T-cell (primary cell): ENCODE measurements around the gene DARS1. TPM values are rescaled to one million over a fixed set of nuclear protein-coding genes. Genes with fewer than 3 reads are reported as not detected.
"Not testable (repeated sequence)": the region's sequence is repeated elsewhere in the genome, so short reads cannot be mapped to it uniquely, and the experiment has no call there.

Experiments used
- ATAC-seq, 4 experiments: fragments of 200-7000 bp in 3 of 4; fragments of 150-1000 bp in 1 of 4; cut with Tn5 transposase; replicated peaks in 1 of 4; 1 replicate in 3 of 4; 2 replicates in 1 of 4; pipeline ENCODE4 v1.10.0; 2021; ENCODE audit warnings: moderate library complexity in 3 of 4, mild to moderate bottlenecking in 2 of 4, moderate number of reproducible peaks in 1 of 4
- CTCF ChIA-PET, 2 donors: fragments of 300-600 bp; sonication (Branson Sonifier 250); formaldehyde crosslinking; loops; one replicate each; lab custom pipeline; 2022; ENCODE audit warnings: antibody characterized with exemption in 2 of 2; lab: Charles Lee
- POLR2A ChIA-PET, 2 donors: fragments of 300-600 bp; sonication (Branson Sonifier 250); formaldehyde crosslinking; loops; one replicate each; lab custom pipeline; 2022; ENCODE audit warnings: antibody characterized with exemption in 2 of 2; lab: Charles Lee
- DNase-seq, 35 experiments: peaks; one replicate each; pipeline versions ENCODE4 v3.0.0 to v3.0.0-alpha.2; 2013 to 2023
- H3K27ac ChIP-seq: one replicate; pipeline ENCODE4 v1.5.1; 2013; ENCODE audit warnings: low read length
- H3K27me3 ChIP-seq, 2 experiments: replicated peaks in 1 of 2; 1 replicate in 1 of 2; 2 replicates in 1 of 2; pipeline versions ENCODE4 v1.6.1 to v1.7.0; 2013; ENCODE audit warnings: low read length in 1 of 2, mixed read lengths in 1 of 2; ENCODE audit not compliant: control insufficient read depth in 2 of 2, insufficient read depth in 2 of 2; ENCODE audit errors: extremely low read depth in 1 of 2
- H3K36me3 ChIP-seq, 2 donors: 1 replicate in 1 of 2; 2 replicates in 1 of 2; pipeline versions ENCODE4 v1.6.1 to v1.7.0; 2013; ENCODE audit warnings: low read length in 1 of 2; ENCODE audit not compliant: control insufficient read depth in 2 of 2, insufficient read depth in 1 of 2; ENCODE audit errors: extremely low read depth in 1 of 2
- H3K4me1 ChIP-seq, 2 experiments: 1 replicate in 1 of 2; 2 replicates in 1 of 2; pipeline versions ENCODE4 v1.6.1 to v1.7.0; 2013; ENCODE audit warnings: low read length in 2 of 2, mixed read lengths in 1 of 2; ENCODE audit not compliant: insufficient read depth in 2 of 2, control insufficient read depth in 1 of 2; ENCODE audit errors: extremely low read depth in 1 of 2
- H3K4me3 ChIP-seq, 2 donors: 1 replicate in 1 of 2; 2 replicates in 1 of 2; pipeline versions ENCODE4 v1.5.1 to v1.7.0; 2013; ENCODE audit warnings: mild to moderate bottlenecking in 2 of 2, low read length in 1 of 2, moderate library complexity in 1 of 2; ENCODE audit not compliant: control insufficient read depth in 1 of 2; ENCODE audit errors: extremely low read depth in 1 of 2
- H3K9me3 ChIP-seq: 2 replicates; pipeline ENCODE4 v1.7.0; 2013
- H3K27ac Mint-ChIP-seq, 2 donors: one replicate each; pipeline ENCODE4 v1.8.0; 2020 to 2021; ENCODE audit warnings: mild to moderate bottlenecking in 2 of 2, mixed read lengths in 2 of 2
- H3K27me3 Mint-ChIP-seq, 2 donors: one replicate each; pipeline ENCODE4 v1.8.0; 2021 to 2022; ENCODE audit warnings: mixed read lengths in 2 of 2
- H3K36me3 Mint-ChIP-seq: one replicate; pipeline ENCODE4 v1.8.0; 2021; ENCODE audit warnings: mixed read lengths
- H3K4me1 Mint-ChIP-seq, 3 donors: one replicate each; pipeline ENCODE4 v1.8.0; 2020 to 2022; ENCODE audit warnings: mixed read lengths in 3 of 3, mild to moderate bottlenecking in 1 of 3
- H3K4me3 Mint-ChIP-seq, 3 donors: one replicate each; pipeline ENCODE4 v1.8.0; 2020 to 2022; ENCODE audit warnings: mild to moderate bottlenecking in 3 of 3, mixed read lengths in 3 of 3, moderate library complexity in 3 of 3
- H3K9me3 Mint-ChIP-seq, 3 donors: one replicate each; pipeline ENCODE4 v1.8.0; 2020 to 2022; ENCODE audit warnings: mixed read lengths in 3 of 3
- WGBS: methylation state at CpG from one replicate; pipeline ENCODE4 v1.1.5; 2013; ENCODE audit warnings: missing lambda C conversion rate; ENCODE audit not compliant: insufficient coverage; 5-methylcytosine and 5-hydroxymethylcytosine counted together
- total RNA-seq, 35 experiments: library from RNA in 6 of 35; stranded (reverse) in 6 of 35; fragments of 120-200 nt in 1 of 35; gene quantifications; one replicate each; pipeline versions ENCODE4 v1.2.1 to v1.2.4 and lab custom pipeline; 2013 to 2026

The DARS1 gene
- total RNA-seq, 5 donors from 2014 or later (not counting 1 experiment from before 2014, with no cell fraction given): 48.2 to 77.4 (median 69.4) TPM

DNA sequence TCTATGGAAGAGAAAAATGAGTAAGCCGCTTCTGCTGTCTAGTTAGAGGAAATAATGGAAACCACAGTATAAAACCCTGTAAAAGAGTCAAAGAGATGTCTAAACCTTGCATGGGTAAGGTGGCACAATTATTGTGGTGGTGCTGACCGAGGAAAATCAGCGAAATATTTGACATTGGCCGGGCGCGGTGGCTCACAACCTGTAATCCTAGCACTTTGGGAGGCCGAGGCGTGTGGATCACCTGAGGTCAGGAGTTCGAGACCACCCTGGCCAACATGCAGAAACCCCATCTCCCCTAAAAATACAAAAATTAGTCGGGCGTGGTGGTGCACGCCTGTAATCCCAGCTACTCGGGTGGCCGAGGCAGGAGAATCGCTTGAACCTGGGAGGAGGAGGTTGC lies 108.7 kb downstream of the DARS1 start:
- not testable (repeated sequence) for H3K9me3 ChIP-seq, H3K27me3 ChIP-seq, H3K9me3 Mint-ChIP-seq, H3K27me3 Mint-ChIP-seq, DNase-seq, H3K36me3 ChIP-seq
- ChIA-PET CTCF (interaction anchor here (0.5 to 1.7 kb wide), 5 partner anchors 38 to 508 kb away, joined by 3 to 6 read pairs (median 5); no protein-coding TSS in a partner anchor), POLR2A (interaction anchor here (0.6 to 2.1 kb wide), 14 partner anchors 22 to 1197 kb away, joined by 3 to 11 read pairs (median 4); partner anchors contain the start of gene UBXN4 (in 1 of the 2))
- H3K27ac ChIP-seq: peak overlapping the region; percentile 91
- Mint-ChIP-seq H3K36me3 (peaks cover 10% of the 10 kb centered on the region), H3K4me3 (peak overlapping the region; percentile 80 to 91 (median 90)), H3K4me1 (peaks cover 36 to 48% (median 43%) of the 10 kb centered on the region in 3 donors), H3K27ac (peak overlapping the region; percentile 92 to 95)
- ATAC-seq: peak in 1 of 4 experiments; percentile 2
- WGBS: 55% methylated on average over 6 of the region's 15 CpGs
- H3K4me3 ChIP-seq: peak overlapping the region; percentile 61 to 93
- peaks cover 5 to 22% of the 10 kb centered on the region in 2 experiments for H3K4me1 ChIP-seq

DNA sequence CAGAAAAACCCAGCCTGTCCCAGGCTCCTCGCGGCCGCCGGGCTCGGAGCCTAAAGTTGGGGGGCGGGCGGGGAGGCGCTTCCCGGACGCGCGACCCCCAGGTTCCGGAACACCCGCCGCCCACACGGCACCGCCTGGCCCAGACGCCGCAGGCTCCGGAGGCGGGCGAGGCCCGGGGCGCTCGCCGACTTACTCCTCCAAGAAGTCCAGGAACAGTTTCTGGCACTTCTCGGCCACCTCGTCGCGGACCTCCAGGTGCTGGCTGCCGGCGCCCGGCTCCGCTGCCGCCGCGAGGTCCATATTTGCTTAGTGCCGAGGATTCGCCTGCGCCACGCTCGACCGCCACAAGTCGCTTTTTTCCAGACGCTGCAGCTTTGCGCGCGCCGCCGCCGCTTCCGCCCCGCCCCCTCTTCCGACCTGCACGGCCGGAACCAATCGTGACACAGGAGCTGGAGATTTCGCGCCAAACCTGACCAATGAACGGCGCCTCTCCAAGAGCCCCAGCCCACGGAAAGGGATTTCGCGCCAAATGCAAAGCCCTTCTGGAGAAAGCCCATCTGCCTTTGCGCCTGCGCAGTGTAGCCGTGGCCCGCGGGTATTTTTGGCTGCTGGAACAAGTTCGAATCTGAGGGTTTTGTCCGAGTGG lies 109.2 kb downstream of the DARS1 start, which contains the start of gene MCM6:
TSS of gene MCM6 (minus strand) at position 378 of the 646 bp plus-strand sequence. CDS start at position 300, 78 bp downstream.
- ChIA-PET CTCF (interaction anchor here (0.5 to 1.7 kb wide), 8 partner anchors 10 to 547 kb away, joined by 3 to 6 read pairs (median 4); no protein-coding TSS in a partner anchor), POLR2A (interaction anchor here (0.6 to 2.1 kb wide), 17 partner anchors 9 to 1196 kb away, joined by 3 to 11 read pairs (median 4); partner anchors contain the start of gene UBXN4 (in 1 of the 2))
- peak; percentile 93 to 99 (median 96) for DNase-seq
- peak within 1 kb of the TSS; percentile 91 for H3K27ac ChIP-seq
- H3K4me1 ChIP-seq: peaks cover 5 to 22% of the 10 kb centered on the region in 2 experiments
- Mint-ChIP-seq H3K36me3 (peaks cover 16% of the 10 kb centered on the region), H3K27me3 (no peaks in the 10 kb centered on the region), H3K27ac (peak within 1 kb of the TSS; percentile 92 to 95), H3K4me3 (peak within 1 kb of the TSS; percentile 80 to 91 (median 90)), H3K4me1 (peaks cover 36 to 50% (median 48%) of the 10 kb centered on the region in 3 donors), H3K9me3 (no peaks in the 10 kb centered on the region)
- H3K27me3 ChIP-seq: no peaks in the 10 kb centered on the region
- H3K4me3 ChIP-seq: peak within 1 kb of the TSS; percentile 61 to 93
- under 1% methylated on average over 60 of the region's 71 CpGs for WGBS
- peaks cover 10% of the 10 kb centered on the region in 2 donors for H3K36me3 ChIP-seq
- H3K9me3 ChIP-seq: no peaks in the 10 kb centered on the region
- ATAC-seq: peak; percentile 90 to 97 (median 94)

DNA sequence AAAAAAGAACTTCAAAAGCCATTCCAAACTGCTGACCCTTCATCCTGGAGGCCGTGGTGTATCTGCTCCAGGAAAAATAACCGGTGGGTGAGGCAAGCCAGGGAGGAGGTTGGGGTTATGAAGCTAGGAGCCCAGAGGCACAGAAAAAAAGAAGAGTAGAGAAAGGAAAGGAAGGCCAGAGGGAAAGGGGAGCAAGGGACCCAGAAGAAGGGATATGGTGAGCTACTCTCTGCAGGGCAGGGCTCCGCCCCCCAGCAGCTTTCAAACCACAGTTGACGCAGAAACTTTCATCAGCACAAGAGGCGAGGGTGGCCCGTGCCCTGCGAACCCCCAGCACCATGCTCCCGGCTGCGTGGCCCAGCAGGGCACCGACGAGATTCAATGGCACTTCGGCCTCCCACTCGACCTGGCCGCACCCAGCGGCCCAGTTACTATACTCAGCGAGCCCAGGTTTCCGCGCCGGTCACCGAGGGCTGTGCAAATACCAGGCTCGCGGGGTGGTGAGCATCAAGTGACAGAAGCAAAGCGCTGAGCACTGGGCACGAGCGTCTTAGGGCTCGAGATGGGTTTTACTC lies 109.8 kb downstream of the DARS1 start:
- Histone ChIP-seq H3K27ac (peak overlapping the region; percentile 91), H3K4me3 (peak overlapping the region; percentile 61 to 93), H3K27me3 (no peaks in the 10 kb centered on the region), H3K4me1 (peaks cover 5 to 22% of the 10 kb centered on the region in 2 experiments), H3K36me3 (peaks cover 12 to 15% of the 10 kb centered on the region in 2 donors), H3K9me3 (no peaks in the 10 kb centered on the region)
- ATAC-seq (peak; percentile 69 to 81 (median 73)), DNase-seq (peak; percentile 34 to 86 (median 76))
- H3K4me1 Mint-ChIP-seq: peaks cover 36 to 52% (median 50%) of the 10 kb centered on the region in 3 donors
- no peaks in the 10 kb centered on the region for H3K27me3 Mint-ChIP-seq
- H3K9me3 Mint-ChIP-seq: no peaks in the 10 kb centered on the region
- ChIA-PET CTCF (interaction anchor here in 1 of 2 donors (0.6 to 1.7 kb wide), 5 partner anchors 9 to 548 kb away, joined by 3 to 6 read pairs (median 5); no protein-coding TSS in a partner anchor), POLR2A (interaction anchor here in 1 of 2 donors (0.6 to 2.1 kb wide), 9 partner anchors 9 to 506 kb away, joined by 3 to 11 read pairs (median 3); partner anchors contain the start of genes R3HDM1 and ZRANB3)
- peak overlapping the region; percentile 80 to 91 (median 90) for H3K4me3 Mint-ChIP-seq
- peak overlapping the region; percentile 85 to 87 for H3K27ac Mint-ChIP-seq
- peaks cover 19% of the 10 kb centered on the region for H3K36me3 Mint-ChIP-seq
- 1% methylated on average over 20 of the region's 26 CpGs for WGBS

DNA sequence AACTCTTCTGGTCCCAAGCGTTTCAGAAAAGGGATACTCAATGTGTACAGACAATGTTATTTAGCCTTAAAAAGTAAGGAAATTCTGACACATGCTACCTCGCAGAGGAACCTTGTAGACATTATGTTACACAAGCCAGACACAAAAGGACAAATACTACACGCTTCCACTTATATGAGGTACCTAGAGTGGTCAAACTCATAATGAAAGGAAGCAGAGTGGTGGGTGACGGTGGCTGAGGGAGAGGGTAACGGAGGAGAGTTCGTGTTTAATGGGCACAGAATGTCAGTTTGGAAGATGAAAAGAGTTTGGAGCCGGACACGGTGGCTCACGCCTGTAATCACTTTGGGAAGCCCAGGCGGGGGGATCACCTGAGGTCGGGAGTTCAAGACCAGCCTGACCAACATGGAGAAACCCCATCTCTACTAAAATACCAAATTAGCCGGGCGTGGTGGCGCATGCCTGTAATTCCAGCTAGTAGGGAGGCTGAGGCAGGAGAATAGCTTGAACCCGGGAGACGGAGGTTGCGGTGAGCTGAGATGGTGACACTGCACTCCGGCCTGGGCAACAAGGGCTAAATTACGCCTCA lies 110.6 kb downstream of the DARS1 start:
- Histone ChIP-seq H3K9me3 (no peaks in the 10 kb centered on the region), H3K36me3 (peaks cover 13 to 22% of the 10 kb centered on the region in 2 donors), H3K27me3 (no peaks in the 10 kb centered on the region), H3K4me1 (peaks cover 5 to 22% of the 10 kb centered on the region in 2 experiments), H3K4me3 (peak overlapping the region in 1 of 2 donors; percentile 93), H3K27ac (no peak overlapping the region)
- Mint-ChIP-seq H3K4me3 (peak overlapping the region; percentile 80 to 91 (median 90)), H3K27ac (peak overlapping the region; percentile 79), H3K36me3 (peaks cover 25% of the 10 kb centered on the region), H3K27me3 (no peaks in the 10 kb centered on the region), H3K4me1 (peaks cover 36 to 52% (median 50%) of the 10 kb centered on the region in 3 donors), H3K9me3 (no peaks in the 10 kb centered on the region)
- CTCF ChIA-PET: interaction anchor here in 1 of 2 donors (1.3 to 1.7 kb wide), 3 partner anchors 9 to 549 kb away, joined by 3 to 6 read pairs (median 5); no protein-coding TSS in a partner anchor
- DNase-seq (no peak), ATAC-seq (no peak)
- POLR2A ChIA-PET: interaction anchor here in 1 of 2 donors (0.6 to 2.1 kb wide), 5 partner anchors 9 to 507 kb away, joined by 3 to 11 read pairs (median 4); partner anchors contain the start of genes R3HDM1 and ZRANB3
- WGBS: 54% methylated on average over 7 of the region's 19 CpGs

DNA sequence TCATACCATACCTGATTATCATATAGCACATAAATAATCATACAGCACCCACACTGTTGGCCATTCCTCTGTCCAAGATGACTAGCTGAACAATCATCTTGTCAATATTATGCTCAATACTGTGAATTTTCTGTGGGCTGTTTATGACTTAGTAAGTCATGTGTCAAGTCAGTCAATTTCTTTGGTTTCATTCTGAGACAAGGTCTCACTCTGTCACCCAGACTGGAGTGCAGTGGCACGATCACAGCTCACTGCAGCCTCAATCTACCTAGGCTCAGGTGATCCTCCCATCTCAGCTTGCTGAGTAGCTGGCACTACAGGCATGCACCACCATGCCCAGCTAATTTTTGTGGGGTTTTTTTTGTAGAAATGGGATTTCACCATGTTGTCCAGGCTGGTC lies 114.9 kb downstream of the DARS1 start:
- ChIA-PET CTCF (interaction anchor here in 1 of 2 donors (0.6 kb wide), 1 partner anchor 130 kb away, joined by 3 read pairs; no protein-coding TSS in a partner anchor), POLR2A (no interaction called here)
- no peaks in the 10 kb centered on the region for H3K9me3 ChIP-seq
- H3K4me1 ChIP-seq: peaks cover 5 to 9% of the 10 kb centered on the region in 2 experiments
- DNase-seq (no peak), ATAC-seq (no peak)
- H3K4me1 Mint-ChIP-seq: peaks cover 23 to 49% (median 35%) of the 10 kb centered on the region in 3 donors
- no peak overlapping the region for H3K27ac Mint-ChIP-seq
- no peaks in the 10 kb centered on the region for H3K27me3 ChIP-seq
- no peaks in the 10 kb centered on the region for H3K27me3 Mint-ChIP-seq
- peaks cover 22 to 55% of the 10 kb centered on the region in 2 donors for H3K36me3 ChIP-seq
- no peak overlapping the region for H3K4me3 ChIP-seq
- no peak overlapping the region for H3K27ac ChIP-seq
- WGBS: no CpG with 5 or more reads among the region's 1 CpG
- H3K36me3 Mint-ChIP-seq: peaks cover 58% of the 10 kb centered on the region
- H3K9me3 Mint-ChIP-seq: no peaks in the 10 kb centered on the region
- H3K4me3 Mint-ChIP-seq: no peak overlapping the region
